HepG2 (cell line): Measurements from ENCODE around the gene DDIT4. TPM values are rescaled to one million over a fixed set of nuclear protein-coding genes. Genes with fewer than 3 reads are reported as not detected.

ENCODE experiments used
- ATF5 ChIP-seq: sonication (generic); formaldehyde crosslinking; IDR thresholded peaks from 2 replicates; pipeline ENCODE4 v1.4.0; 2020; ENCODE audit warnings: mild to moderate bottlenecking, low read depth, missing genetic modification reagents
- CREM ChIP-seq, 2 experiments: sonication (generic) in 1 of 2; formaldehyde crosslinking in 1 of 2; IDR thresholded peaks; 2 replicates each; pipeline versions ENCODE4 v1.4.0 to v1.6.1; 2016 to 2020; ENCODE audit warnings: antibody characterized with exemption in 1 of 2, mild to moderate bottlenecking in 1 of 2, missing genetic modification reagents in 1 of 2
- HDAC1 ChIP-seq: sonication (generic); formaldehyde crosslinking; IDR thresholded peaks from 2 replicates; pipeline ENCODE4 v1.5.1; 2020; ENCODE audit warnings: mild to moderate bottlenecking, missing genetic modification reagents
- HNF1A ChIP-seq, 2 experiments: sonication (generic) in 1 of 2; formaldehyde crosslinking in 1 of 2; IDR thresholded peaks; 2 replicates each; pipeline versions ENCODE4 v1.4.0 to v1.6.1; 2016 to 2020; ENCODE audit warnings: borderline replicate concordance in 1 of 2, low read depth in 1 of 2, mild to moderate bottlenecking in 1 of 2, missing genetic modification reagents in 1 of 2
- MLLT10 ChIP-seq: sonication (generic); formaldehyde crosslinking; IDR thresholded peaks from 2 replicates; pipeline ENCODE4 v1.4.0; 2020; ENCODE audit warnings: missing genetic modification reagents
- PCBP1 ChIP-seq: fragments of 200-400 bp; formaldehyde crosslinking; IDR thresholded peaks from 2 replicates; pipeline ENCODE4 v1.6.1; 2017; ENCODE audit warnings: mild to moderate bottlenecking, low read depth, low read length, borderline replicate concordance
- REPIN1 ChIP-seq: sonication (generic); formaldehyde crosslinking; IDR thresholded peaks from 2 replicates; pipeline ENCODE4 v1.8.0; 2022; ENCODE audit warnings: missing genetic modification reagents, low read depth, mild to moderate bottlenecking, borderline replicate concordance
- SNAPC2 ChIP-seq: sonication (generic); formaldehyde crosslinking; IDR thresholded peaks from 2 replicates; pipeline ENCODE4 v1.8.1; 2022; ENCODE audit warnings: mild to moderate bottlenecking, missing genetic modification reagents
- ZC3H13 ChIP-seq: sonication (generic); formaldehyde crosslinking; IDR thresholded peaks from 2 replicates; pipeline ENCODE4 v1.8.1; 2023; ENCODE audit warnings: mild to moderate bottlenecking, missing genetic modification reagents, moderate library complexity
- ZFP36 ChIP-seq: fragments of 150-350 bp; IDR thresholded peaks from 2 replicates; pipeline ENCODE4 v1.6.1; 2018; ENCODE audit warnings: borderline replicate concordance, low read length, low read depth; ENCODE audit not compliant: partially characterized antibody
- ZNF260 ChIP-seq: sonication (generic); formaldehyde crosslinking; IDR thresholded peaks from 2 replicates; pipeline ENCODE4 v1.4.0; 2020; ENCODE audit warnings: missing genetic modification reagents, low read depth, mild to moderate bottlenecking, borderline replicate concordance
- ZNF597 ChIP-seq: sonication (generic); formaldehyde crosslinking; IDR thresholded peaks from 2 replicates; pipeline ENCODE4 v1.5.0; 2020; ENCODE audit warnings: missing genetic modification reagents
- ZNF720 ChIP-seq: sonication (generic); formaldehyde crosslinking; IDR thresholded peaks from 2 replicates; pipeline ENCODE4 v1.4.0; 2020; ENCODE audit warnings: missing genetic modification reagents
- polyA plus RNA-seq, 8 experiments: library from polyadenylated mRNA; depleted of rRNA in 3 of 8; stranded (reverse) in 7 of 8; unstranded in 1 of 8; fragments of >200 nt; fragmentation: Illumina TruSeq in 4 of 8; extraction: Trizol in 4 of 8; gene quantifications; 2 replicates each; pipeline versions ENCODE4 v1.2.1 to v1.2.3, GENCODE V29; 2011 to 2016; ENCODE audit warnings: low read depth in 4 of 8, missing spikeins in 1 of 8, mixed read lengths in 1 of 8; ENCODE audit not compliant: insufficient read depth in 1 of 8
- total RNA-seq, 5 experiments: library from RNA; depleted of rRNA; stranded (reverse); fragments of >200 nt; fragmentation: Illumina TruSeq; extraction: Trizol; gene quantifications; 2 replicates each; pipeline ENCODE4 v1.2.3, GENCODE V29; 2016; ENCODE audit warnings: low read depth in 1 of 5
- TF ChIP-seq, protein P1 (sequence below): sonication (generic); formaldehyde crosslinking; IDR thresholded peaks from 2 replicates; pipeline ENCODE4 v1.9.0; 2021; ENCODE audit warnings: mild to moderate bottlenecking, missing genetic modification reagents

DDIT4 gene
- total and polyA plus RNA-seq, 2 of the 13 experiments (the other 11 are each of a cell fraction or from before 2014, with no cell fraction given) = 35.6 to 40.7 TPM

DNA sequence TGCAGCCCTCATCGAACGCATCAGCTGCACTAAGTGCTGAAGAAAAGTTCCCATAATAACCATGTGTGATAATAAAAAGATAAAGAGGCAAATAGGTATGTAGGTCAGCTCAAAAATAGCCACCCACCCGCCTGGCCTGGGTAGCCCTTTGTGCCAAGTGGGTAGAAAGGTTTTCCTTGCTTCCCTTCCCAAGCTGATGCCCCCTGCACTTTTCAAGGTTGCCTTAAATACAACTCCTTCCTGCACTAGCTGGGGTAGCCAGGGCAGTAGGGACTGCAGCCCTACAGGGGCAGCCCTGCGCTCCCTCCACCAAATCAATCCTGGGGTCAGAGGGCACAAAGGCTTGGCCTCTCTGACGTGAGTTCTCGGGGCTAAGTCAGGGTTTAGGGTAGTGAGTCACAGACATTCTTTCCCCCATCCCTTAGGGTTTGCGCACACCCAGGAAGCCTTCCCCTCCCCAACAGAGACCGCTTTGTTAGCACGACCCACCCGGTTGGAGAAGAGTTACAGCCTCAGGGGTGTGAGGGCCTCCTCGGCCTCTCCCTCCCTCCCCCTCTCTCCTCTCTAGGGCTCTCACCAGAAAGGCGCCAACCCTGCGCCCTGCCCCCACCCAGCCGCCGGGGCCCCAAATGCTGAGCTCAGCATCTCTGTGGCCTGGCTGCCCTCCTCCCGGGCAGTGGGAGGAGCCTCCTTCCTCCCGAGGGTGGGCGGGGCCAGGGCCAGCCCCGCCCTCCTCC lies 13.3 kb upstream of the DDIT4 start (continued):
- TF ChIP-seq PCBP1 (peak; percentile 89), MLLT10 (CRISPR knock-in tag) (no peak), ZC3H13 (CRISPR knock-in tag) (no peak), ZNF720 (CRISPR knock-in tag) (no peak), HDAC1 (CRISPR knock-in tag) (peak; percentile 74), ZNF260 (CRISPR knock-in tag) (no peak), ZNF597 (CRISPR knock-in tag) (no peak), HNF1A (IDR thresholded peaks at IDR 0.05; ENCODE audit: low read depth) (no peak), HNF1A (CRISPR knock-in tag; IDR thresholded peaks at IDR 0.05; ENCODE audit: borderline replicate concordance) (peak; percentile 70; the same call in 1 of the 2 replicates), REPIN1 (CRISPR knock-in tag) (0 out of 2 replicates have a peak, but pooled peaks have one; percentile 29), ATF5 (CRISPR knock-in tag) (no peak), CREM (IDR thresholded peaks at IDR 0.05) (peak; percentile 52; the same call in 1 of the 2 replicates), CREM (CRISPR knock-in tag; IDR thresholded peaks at IDR 0.05) (no peak), SNAPC2 (CRISPR knock-in tag) (no peak), ZFP36 (no peak)
- TF ChIP-seq, protein P1, sequence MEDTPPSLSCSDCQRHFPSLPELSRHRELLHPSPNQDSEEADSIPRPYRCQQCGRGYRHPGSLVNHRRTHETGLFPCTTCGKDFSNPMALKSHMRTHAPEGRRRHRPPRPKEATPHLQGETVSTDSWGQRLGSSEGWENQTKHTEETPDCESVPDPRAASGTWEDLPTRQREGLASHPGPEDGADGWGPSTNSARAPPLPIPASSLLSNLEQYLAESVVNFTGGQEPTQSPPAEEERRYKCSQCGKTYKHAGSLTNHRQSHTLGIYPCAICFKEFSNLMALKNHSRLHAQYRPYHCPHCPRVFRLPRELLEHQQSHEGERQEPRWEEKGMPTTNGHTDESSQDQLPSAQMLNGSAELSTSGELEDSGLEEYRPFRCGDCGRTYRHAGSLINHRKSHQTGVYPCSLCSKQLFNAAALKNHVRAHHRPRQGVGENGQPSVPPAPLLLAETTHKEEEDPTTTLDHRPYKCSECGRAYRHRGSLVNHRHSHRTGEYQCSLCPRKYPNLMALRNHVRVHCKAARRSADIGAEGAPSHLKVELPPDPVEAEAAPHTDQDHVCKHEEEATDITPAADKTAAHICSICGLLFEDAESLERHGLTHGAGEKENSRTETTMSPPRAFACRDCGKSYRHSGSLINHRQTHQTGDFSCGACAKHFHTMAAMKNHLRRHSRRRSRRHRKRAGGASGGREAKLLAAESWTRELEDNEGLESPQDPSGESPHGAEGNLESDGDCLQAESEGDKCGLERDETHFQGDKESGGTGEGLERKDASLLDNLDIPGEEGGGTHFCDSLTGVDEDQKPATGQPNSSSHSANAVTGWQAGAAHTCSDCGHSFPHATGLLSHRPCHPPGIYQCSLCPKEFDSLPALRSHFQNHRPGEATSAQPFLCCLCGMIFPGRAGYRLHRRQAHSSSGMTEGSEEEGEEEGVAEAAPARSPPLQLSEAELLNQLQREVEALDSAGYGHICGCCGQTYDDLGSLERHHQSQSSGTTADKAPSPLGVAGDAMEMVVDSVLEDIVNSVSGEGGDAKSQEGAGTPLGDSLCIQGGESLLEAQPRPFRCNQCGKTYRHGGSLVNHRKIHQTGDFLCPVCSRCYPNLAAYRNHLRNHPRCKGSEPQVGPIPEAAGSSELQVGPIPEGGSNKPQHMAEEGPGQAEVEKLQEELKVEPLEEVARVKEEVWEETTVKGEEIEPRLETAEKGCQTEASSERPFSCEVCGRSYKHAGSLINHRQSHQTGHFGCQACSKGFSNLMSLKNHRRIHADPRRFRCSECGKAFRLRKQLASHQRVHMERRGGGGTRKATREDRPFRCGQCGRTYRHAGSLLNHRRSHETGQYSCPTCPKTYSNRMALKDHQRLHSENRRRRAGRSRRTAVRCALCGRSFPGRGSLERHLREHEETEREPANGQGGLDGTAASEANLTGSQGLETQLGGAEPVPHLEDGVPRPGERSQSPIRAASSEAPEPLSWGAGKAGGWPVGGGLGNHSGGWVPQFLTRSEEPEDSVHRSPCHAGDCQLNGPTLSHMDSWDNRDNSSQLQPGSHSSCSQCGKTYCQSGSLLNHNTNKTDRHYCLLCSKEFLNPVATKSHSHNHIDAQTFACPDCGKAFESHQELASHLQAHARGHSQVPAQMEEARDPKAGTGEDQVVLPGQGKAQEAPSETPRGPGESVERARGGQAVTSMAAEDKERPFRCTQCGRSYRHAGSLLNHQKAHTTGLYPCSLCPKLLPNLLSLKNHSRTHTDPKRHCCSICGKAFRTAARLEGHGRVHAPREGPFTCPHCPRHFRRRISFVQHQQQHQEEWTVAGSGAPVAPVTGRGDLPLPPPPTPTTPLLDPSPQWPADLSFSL (CRISPR knock-in tag) = no peak
